ENCODE data around the gene RSBN1L. TPM values are rescaled to one million over a fixed set of nuclear protein-coding genes. Genes with fewer than 3 reads are reported as not detected.

RSBN1L gene
- 15.5 TPM for total RNA-seq (2021; ENCODE audit: unreplicated experiment)
- polyA plus RNA-seq (2012): 5.6 and 7.8 TPM in 2 replicates
- percentile 73 among the genes with signal in this experiment for Bru-seq, nascent RNA
- percentile 60 among the genes with signal in this experiment for BruChase-seq, experiment 1, labeled RNA remaining after a 6-hour chase
- percentile 67 among the genes with signal in this experiment for BruChase-seq, experiment 2, labeled RNA remaining after a 2-hour chase
- long read RNA-seq, full-length matches to known transcripts: 15 of 37 reads
- long read RNA-seq, partial matches to known transcripts: 20 of 37 reads
- long read RNA-seq, other reads (novel, unspliced or antisense): 2 of 37 reads

- DNase-seq (ENCODE audit: low read depth, low spot score) (peak; percentile 92), ATAC-seq (peak; percentile 97)
- Histone ChIP-seq H3K79me2 (ENCODE audit: insufficient read depth, low read length) (peaks cover 88% of the 10 kb centered on the region), H4K20me1 (ENCODE audit: insufficient read depth) (no peaks in the 10 kb centered on the region), H3K9me3 (ENCODE audit: control insufficient read depth in 1 of 2, insufficient read depth in 1 of 2, low read depth in 1 of 2, low read length in 2 of 2) (no peaks in the 10 kb centered on the region), H3K27ac (ENCODE audit: low read depth, low read length) (peak within 1 kb of the TSS; percentile 90), H3K9me2 (ENCODE audit: insufficient read depth) (no peaks in the 10 kb centered on the region), H3K4me3 (replicated peaks in 1 of 2; ENCODE audit: low read depth in 1 of 2, low read length in 2 of 2) (peak within 1 kb of the TSS; percentile 94 to 97), H3K27me3 (ENCODE audit: insufficient read depth, low read length) (no peaks in the 10 kb centered on the region), H3K4me1 (ENCODE audit: control insufficient read depth in 1 of 2, insufficient read depth in 2 of 2, low read length in 2 of 2) (peaks cover 5 to 17% of the 10 kb centered on the region in 2 experiments; a peak in 2 of 4 replicates), H3K36me3 (ENCODE audit: control insufficient read depth in 1 of 2, insufficient read depth in 2 of 2, low read length in 2 of 2) (no peaks in the 10 kb centered on the region), H2AFZ (ENCODE audit: low read depth, low read length, poor library complexity, severe bottlenecking) (peak within 1 kb of the TSS; percentile 47), H3K9ac (ENCODE audit: low read length) (peak within 1 kb of the TSS; percentile 95), H3K4me2 (ENCODE audit: low read length) (peak within 1 kb of the TSS; percentile 96)
- BruUV-seq (replicated peaks): no TSS peak
- ChIA-PET CTCF (interaction anchor here (1.1 to 1.5 kb wide), 2 partner anchors 9 to 37 kb away, joined by 4 read pairs; no protein-coding TSS in a partner anchor), RAD21 (ENCODE audit: low non-redundant PET in 1 of 2, low total read pairs in 2 of 2, uncharacterized antibody in 2 of 2, unreplicated experiment in 2 of 2) (no interaction called here), POLR2A (interaction anchor here (1.0 kb wide), 1 partner anchor 8 kb away, joined by 5 read pairs; no protein-coding TSS in a partner anchor)
- intact Hi-C loops (cut with micrococcal nuclease): loop anchor here (1.0 kb wide), 1 partner anchor 63 kb away; no protein-coding TSS in a partner anchor
- TF ChIP-seq SP1 (IDR thresholded peaks at IDR 0.05; ENCODE audit: low read depth) (peak; percentile 97), POLR2AphosphoS5 (IDR thresholded peaks at IDR 0.05; ENCODE audit: low read depth, low read length) (peak; percentile 90), MAX (IDR thresholded peaks at IDR 0.05) (peak; percentile 42; the same call in 1 of the 2 replicates), SRF (IDR thresholded peaks at IDR 0.05; ENCODE audit: low read depth) (no peak), POLR2A (IDR thresholded peaks at IDR 0.05; ENCODE audit: borderline replicate concordance, extremely low read depth, insufficient read depth, insufficient read length) (peak; percentile 27), SIN3A (IDR thresholded peaks at IDR 0.05; ENCODE audit: low read depth) (peak; percentile 87), CTCF (IDR thresholded peaks at IDR 0.05 in 2 of 3, conservative IDR thresholded peaks at IDR 0.05 in 1 of 3; ENCODE audit: borderline replicate concordance in 1 of 3, insufficient read depth in 1 of 3, low read depth in 2 of 3, low read length in 2 of 3) (peak in 2 of 3 experiments; percentile 30 to 39; a peak in 2 of 6 replicates), EGR1 (IDR thresholded peaks at IDR 0.05; ENCODE audit: low read depth) (0 out of 2 replicates have a peak, but pooled peaks have one; percentile 4), YY1 (IDR thresholded peaks at IDR 0.05; ENCODE audit: extremely low read depth, insufficient replicate concordance, low read depth, low read length) (peak; percentile 92), RAD21 (IDR thresholded peaks at IDR 0.05; ENCODE audit: low read depth) (no peak), JUND (IDR thresholded peaks at IDR 0.05) (no peak), CBX3 (IDR thresholded peaks at IDR 0.05; ENCODE audit: low read depth) (no peak), ZFX (IDR thresholded peaks at IDR 0.05) (no peak), CEBPB (IDR thresholded peaks at IDR 0.05; ENCODE audit: low read depth) (no peak)
Measured at GRCh38 chr7:77696057-77696642, at the start of gene RSBN1L. Gene RSBN1L, plus strand, starts transcription at chr7:77696459. Its CDS starts 11 bp downstream, at chr7:77696470.

Data from HCT116 (cell line).